ENCODE measurements around the gene AP1B1. TPM values are rescaled to one million over a fixed set of nuclear protein-coding genes. Genes with fewer than 3 reads are reported as not detected.

AP1B1 gene
- total and polyA plus RNA-seq, 2 of the 8 experiments (the other 6 are each of a cell fraction or from before 2014, with no cell fraction given), result 64.2 to 86.8 TPM

DNA sequence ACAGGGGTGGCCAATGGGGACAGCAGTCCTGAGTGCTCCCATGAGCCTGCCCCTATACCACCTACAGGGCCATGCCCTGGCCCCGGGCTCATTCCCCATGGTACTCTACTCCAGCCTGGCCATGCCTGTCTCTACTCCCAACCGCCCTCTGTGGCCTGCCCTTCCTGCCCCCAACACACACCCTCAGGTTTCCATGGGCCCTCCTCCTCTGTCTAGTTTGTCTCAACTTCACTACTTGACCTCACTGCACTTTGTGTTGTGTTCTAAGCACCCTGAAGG, 46.6 kb downstream of the AP1B1 start (continued):
- TF ChIP-seq TAF1 (IDR thresholded peaks at IDR 0.05; ENCODE audit: low read depth, low read length), result no peak
- TF ChIP-seq RNF2 (IDR thresholded peaks at IDR 0.05; ENCODE audit: borderline replicate concordance, low read depth, low read length, missing control alignments, poor library complexity, severe bottlenecking), result no peak
- TF ChIP-seq PHF8 (conservative IDR thresholded peaks at IDR 0.05; ENCODE audit: low read depth, low read length), result no peak
- no peak for TF ChIP-seq CBX8 (IDR thresholded peaks at IDR 0.05; ENCODE audit: borderline replicate concordance, low read depth, low read length)

All from H1 (cell line).